ENCODE measurements around the gene DTNB. TPM values are rescaled to one million over a fixed set of nuclear protein-coding genes. Genes with fewer than 3 reads are reported as not detected.

DTNB gene
- total RNA-seq, 2 experiments from 2014 or later: 20.8 to 25.1 TPM

DNA sequence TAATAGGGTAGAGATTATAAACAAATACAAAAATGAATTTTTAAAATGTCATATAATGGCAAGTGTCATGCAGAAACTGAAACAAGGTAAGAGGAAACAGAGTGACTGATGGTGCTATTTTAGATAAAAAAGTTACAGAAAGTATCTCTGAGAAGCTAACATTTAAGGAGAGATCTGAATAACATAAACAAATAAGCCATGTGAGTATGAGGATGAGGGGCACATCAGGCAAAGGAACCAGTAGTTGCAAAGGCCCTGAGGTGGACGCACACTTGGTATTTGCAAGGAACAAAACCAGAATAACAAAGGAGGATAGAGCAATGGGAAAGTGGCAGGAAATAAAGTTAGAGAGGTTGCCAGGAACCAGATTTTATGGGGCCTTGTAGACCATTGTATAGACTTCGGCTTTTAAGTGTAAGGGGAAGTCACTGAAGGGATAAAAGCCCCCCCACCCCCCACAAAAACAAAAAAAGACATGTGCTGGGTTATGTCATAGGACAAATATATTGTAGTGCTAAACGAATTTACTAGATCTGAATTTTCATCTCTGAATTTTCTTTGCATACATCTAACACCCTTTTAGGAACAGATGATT lies 159.2 kb downstream of the DTNB start:
- intact Hi-C loops (cut with micrococcal nuclease): no loop called here
- CTCF ChIA-PET: interaction anchor here (0.6 kb wide), 1 partner anchor 153 kb away, joined by 3 read pairs; no protein-coding TSS in a partner anchor
- POLR2A ChIA-PET: no interaction called here
- no peaks in the 10 kb centered on the region for H3K27me3 Mint-ChIP-seq
- no peak for DNase-seq
- H3K4me3 Mint-ChIP-seq: no peak overlapping the region
- H3K9me3 Mint-ChIP-seq: no peaks in the 10 kb centered on the region
- H3K4me1 Mint-ChIP-seq (ENCODE audit: low read depth): peaks cover 7% of the 10 kb centered on the region
- no peak overlapping the region for H3K27ac Mint-ChIP-seq
- H3K36me3 Mint-ChIP-seq: no peaks in the 10 kb centered on the region

DNA sequence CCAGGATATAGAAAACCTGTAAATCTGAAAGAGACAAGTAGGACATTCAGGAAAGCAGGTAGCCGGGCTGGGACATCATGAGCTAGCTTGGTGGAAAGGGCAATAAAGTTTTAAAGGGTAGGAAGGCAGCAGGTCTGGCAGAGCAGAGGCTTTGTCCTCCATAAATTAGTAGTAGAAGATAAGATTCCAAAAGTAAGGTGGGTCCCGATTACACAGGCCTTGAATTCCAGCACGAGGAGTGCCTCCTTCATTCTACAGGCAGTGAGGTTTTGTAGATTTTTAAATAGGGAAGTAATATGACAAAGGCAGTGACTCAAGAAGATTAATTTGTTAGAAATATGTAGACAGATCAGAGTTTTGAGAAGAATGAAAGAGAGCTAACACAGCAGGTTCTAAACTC lies 160.7 kb downstream of the DTNB start:
- CTCF ChIA-PET: no interaction called here
- Mint-ChIP-seq H3K4me3 (no peak overlapping the region), H3K27ac (no peak overlapping the region), H3K9me3 (no peaks in the 10 kb centered on the region), H3K27me3 (no peaks in the 10 kb centered on the region), H3K4me1 (ENCODE audit: low read depth) (peaks cover 7% of the 10 kb centered on the region), H3K36me3 (no peaks in the 10 kb centered on the region)
- POLR2A ChIA-PET: no interaction called here
- intact Hi-C loops (cut with micrococcal nuclease): no loop called here
- no peak for DNase-seq

DNA sequence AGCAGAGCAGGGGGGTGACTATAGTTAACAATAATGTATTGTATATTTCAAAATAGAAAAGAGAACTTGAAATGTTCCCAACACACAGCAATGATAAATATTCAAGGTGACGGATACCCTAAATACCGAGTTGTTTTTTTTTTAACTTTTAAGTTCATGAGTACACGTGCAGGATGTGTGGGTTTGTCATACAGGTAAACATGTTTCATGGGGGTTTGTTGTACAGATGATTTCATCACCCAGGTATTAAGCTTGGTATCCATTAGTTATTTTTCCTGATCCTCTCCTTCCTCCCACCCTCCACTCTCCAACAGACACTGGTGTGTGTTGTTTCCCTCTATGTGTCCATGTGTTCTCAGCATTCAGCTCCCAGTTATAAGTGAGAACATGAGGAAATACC lies 167.2 kb downstream of the DTNB start:
- H3K36me3 Mint-ChIP-seq: no peaks in the 10 kb centered on the region
- no peak for DNase-seq
- no peaks in the 10 kb centered on the region for H3K9me3 Mint-ChIP-seq
- CTCF ChIA-PET: interaction anchor here (1.0 kb wide), 1 partner anchor 26 kb away, joined by 4 read pairs; no protein-coding TSS in a partner anchor
- no peaks in the 10 kb centered on the region for H3K4me1 Mint-ChIP-seq (ENCODE audit: low read depth)
- POLR2A ChIA-PET: no interaction called here
- H3K27ac Mint-ChIP-seq: no peak overlapping the region
- intact Hi-C loops (cut with micrococcal nuclease): no loop called here
- no peaks in the 10 kb centered on the region for H3K27me3 Mint-ChIP-seq
- no peak overlapping the region for H3K4me3 Mint-ChIP-seq

DNA sequence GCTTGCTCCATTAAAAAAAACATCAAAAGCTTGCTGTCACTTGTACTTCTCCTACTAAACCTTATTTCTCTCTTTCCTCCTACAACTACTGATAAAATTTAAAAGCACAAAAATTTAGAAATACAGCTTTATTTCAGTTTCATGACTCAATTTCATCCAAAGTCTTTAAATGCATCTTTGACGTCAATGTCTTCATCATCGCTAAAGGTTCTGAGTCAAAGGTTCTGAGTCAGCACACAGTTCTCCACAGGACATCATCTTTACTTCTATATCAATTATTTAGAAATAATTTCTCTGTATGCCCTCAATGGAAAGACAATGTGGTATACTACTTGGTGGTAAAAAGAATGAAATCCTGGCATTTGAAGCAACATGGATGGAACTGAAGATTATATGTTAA lies 167.8 kb downstream of the DTNB start:
- no peaks in the 10 kb centered on the region for H3K4me1 Mint-ChIP-seq (ENCODE audit: low read depth)
- intact Hi-C loops (cut with micrococcal nuclease): no loop called here
- POLR2A ChIA-PET: no interaction called here
- H3K27ac Mint-ChIP-seq: no peak overlapping the region
- H3K9me3 Mint-ChIP-seq: no peaks in the 10 kb centered on the region
- H3K4me3 Mint-ChIP-seq: no peak overlapping the region
- no peaks in the 10 kb centered on the region for H3K36me3 Mint-ChIP-seq
- CTCF ChIA-PET: interaction anchor here (1.0 kb wide), 1 partner anchor 25 kb away, joined by 4 read pairs; no protein-coding TSS in a partner anchor
- no peaks in the 10 kb centered on the region for H3K27me3 Mint-ChIP-seq
- DNase-seq: no peak

DNA sequence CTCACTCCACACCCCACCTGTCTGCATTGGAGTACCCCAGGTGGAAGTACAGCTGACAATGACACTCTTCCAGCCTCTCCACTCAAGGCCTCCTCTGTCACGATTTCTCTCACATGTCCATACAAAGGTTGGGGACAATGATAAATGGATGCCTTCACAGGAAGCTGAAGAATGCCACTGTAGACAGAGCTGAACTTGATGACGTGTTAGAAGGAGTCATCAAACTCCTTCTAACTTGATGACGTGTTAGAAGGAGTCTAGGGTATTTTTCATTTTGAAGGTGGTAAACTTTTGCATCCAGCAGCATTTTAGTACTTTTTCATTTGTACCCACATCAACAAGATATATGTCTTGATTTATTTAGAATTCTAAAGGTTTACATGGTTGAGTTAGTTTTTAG lies 168.2 kb downstream of the DTNB start:
- ChIA-PET POLR2A (no interaction called here), CTCF (interaction anchor here (1.0 kb wide), 1 partner anchor 25 kb away, joined by 4 read pairs; no protein-coding TSS in a partner anchor)
- Mint-ChIP-seq H3K36me3 (no peaks in the 10 kb centered on the region), H3K4me3 (no peak overlapping the region), H3K9me3 (no peaks in the 10 kb centered on the region), H3K27ac (no peak overlapping the region), H3K27me3 (no peaks in the 10 kb centered on the region), H3K4me1 (ENCODE audit: low read depth) (no peaks in the 10 kb centered on the region)
- intact Hi-C loops (cut with micrococcal nuclease): no loop called here
- DNase-seq: no peak

DNA sequence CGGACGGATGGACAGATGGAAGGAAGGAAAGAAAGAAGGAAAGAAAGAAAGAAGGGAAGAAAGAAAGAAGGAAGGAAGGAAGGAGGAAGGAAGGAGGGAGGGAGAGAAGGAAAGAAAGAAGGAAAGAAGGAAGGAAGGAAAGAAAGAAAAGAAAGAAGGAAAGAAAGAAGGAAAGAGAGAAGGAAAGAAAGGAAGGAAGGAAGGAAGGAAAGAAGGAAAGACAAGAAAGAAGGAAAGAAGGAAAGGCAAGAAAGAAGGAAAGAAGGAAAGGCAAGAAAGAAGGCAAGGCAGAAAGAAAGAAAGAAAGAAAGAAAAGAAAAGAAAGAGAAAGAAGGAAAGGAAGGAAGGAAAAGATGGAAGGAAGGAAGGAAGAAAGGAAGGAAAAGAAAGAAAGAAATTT lies 169.1 kb downstream of the DTNB start:
- ChIA-PET POLR2A (no interaction called here), CTCF (no interaction called here)
- Mint-ChIP-seq H3K36me3 (no peaks in the 10 kb centered on the region), H3K4me1 (ENCODE audit: low read depth) (no peaks in the 10 kb centered on the region), H3K27ac (no peak overlapping the region), H3K9me3 (no peaks in the 10 kb centered on the region), H3K4me3 (no peak overlapping the region), H3K27me3 (no peaks in the 10 kb centered on the region)
- intact Hi-C loops (cut with micrococcal nuclease): no loop called here
- DNase-seq: no peak

DNA sequence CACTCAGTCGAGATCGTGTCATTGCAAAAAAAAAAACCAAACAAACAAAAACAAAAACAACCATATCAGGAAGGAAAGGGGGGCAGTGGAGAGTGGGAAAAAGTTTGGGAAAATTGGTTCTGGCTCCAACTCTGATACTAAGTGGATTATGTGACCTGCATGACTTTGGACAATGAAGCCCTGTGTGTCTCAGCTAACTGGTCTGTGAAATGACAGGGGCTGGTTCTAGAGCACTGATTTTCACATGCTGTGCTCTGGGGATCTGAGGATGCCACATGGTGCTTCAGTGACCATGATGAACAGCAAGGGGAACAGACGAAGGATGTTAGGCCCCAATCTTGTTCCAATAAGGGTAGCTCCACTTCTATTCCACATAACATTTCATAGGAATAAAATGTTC lies 174.2 kb downstream of the DTNB start:
- H3K36me3 Mint-ChIP-seq: no peaks in the 10 kb centered on the region
- H3K27ac Mint-ChIP-seq: no peak overlapping the region
- POLR2A ChIA-PET: no interaction called here
- peaks cover 7% of the 10 kb centered on the region for H3K4me1 Mint-ChIP-seq (ENCODE audit: low read depth)
- no peak for DNase-seq
- no peak overlapping the region for H3K4me3 Mint-ChIP-seq
- H3K27me3 Mint-ChIP-seq: no peaks in the 10 kb centered on the region
- no peaks in the 10 kb centered on the region for H3K9me3 Mint-ChIP-seq
- intact Hi-C loops (cut with micrococcal nuclease): no loop called here
- CTCF ChIA-PET: no interaction called here

DNA sequence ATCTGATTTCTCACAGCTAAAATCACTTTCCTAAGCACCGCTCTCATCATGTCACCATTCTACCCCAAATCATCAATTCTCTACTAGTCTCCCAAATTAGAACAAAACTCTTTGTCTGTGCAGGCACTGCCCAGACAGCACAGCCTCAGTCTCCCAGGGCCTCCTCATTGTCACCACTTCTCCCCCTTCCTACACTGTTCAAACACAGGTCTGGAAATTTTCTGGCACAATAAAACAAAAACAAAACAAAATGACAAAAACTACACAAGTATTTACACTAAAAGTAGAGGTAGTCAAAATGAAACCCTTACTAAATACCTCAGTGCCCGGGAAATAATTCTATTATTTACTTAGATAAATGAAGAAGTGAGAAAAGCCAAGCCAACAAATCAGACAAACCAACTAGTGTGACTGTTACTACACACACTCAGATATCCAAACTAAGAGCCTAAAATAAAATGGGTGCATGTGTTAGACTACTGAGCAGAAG lies 175.4 kb downstream of the DTNB start:
- no peak overlapping the region for H3K27ac Mint-ChIP-seq
- intact Hi-C loops (cut with micrococcal nuclease): no loop called here
- no peaks in the 10 kb centered on the region for H3K9me3 Mint-ChIP-seq
- no peaks in the 10 kb centered on the region for H3K36me3 Mint-ChIP-seq
- no peak overlapping the region for H3K4me3 Mint-ChIP-seq
- CTCF ChIA-PET: no interaction called here
- no peaks in the 10 kb centered on the region for H3K27me3 Mint-ChIP-seq
- DNase-seq: no peak
- POLR2A ChIA-PET: no interaction called here
- H3K4me1 Mint-ChIP-seq (ENCODE audit: low read depth): peaks cover 7% of the 10 kb centered on the region

DNA sequence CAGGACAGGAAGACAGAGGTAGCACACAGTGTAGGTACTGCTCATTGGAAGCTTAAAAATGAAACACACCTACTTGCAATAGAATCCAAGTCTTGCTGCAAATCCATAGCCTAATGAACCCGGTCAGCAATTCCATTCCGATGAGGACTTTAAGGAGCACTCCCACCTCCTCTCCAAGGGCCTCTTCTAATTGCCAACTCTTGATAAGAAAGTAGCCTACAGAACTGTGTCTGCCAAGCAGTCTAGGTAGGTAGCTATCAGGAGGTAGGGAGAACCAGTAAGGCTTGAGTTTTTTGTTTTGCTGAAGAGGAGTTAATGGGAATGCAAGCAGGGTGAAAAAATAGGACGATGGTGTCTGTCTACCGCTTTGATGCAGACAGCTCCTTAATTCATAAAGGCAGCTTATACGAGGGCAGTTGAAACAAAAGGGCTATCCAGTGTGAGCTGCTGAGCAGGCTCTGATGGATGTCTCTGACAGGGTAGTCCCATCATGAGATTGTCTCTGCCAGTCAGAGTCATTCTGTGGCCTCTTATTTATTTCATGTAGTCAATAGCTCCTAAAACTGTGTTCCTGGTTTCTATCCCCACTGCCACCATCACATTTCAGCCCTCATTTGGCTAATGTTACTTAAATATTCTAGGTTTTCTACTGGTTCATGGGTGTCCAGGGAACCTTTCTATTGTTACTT lies 176.0 kb downstream of the DTNB start:
- ChIA-PET CTCF (interaction anchor here (0.7 kb wide), 1 partner anchor 50 kb away, joined by 3 read pairs; no protein-coding TSS in a partner anchor), POLR2A (no interaction called here)
- H3K36me3 Mint-ChIP-seq: no peaks in the 10 kb centered on the region
- no peak overlapping the region for H3K4me3 Mint-ChIP-seq
- H3K9me3 Mint-ChIP-seq: no peaks in the 10 kb centered on the region
- no peak for DNase-seq
- intact Hi-C loops (cut with micrococcal nuclease): no loop called here
- no peaks in the 10 kb centered on the region for H3K27me3 Mint-ChIP-seq
- peaks cover 9% of the 10 kb centered on the region for H3K4me1 Mint-ChIP-seq (ENCODE audit: low read depth)
- H3K27ac Mint-ChIP-seq: no peak overlapping the region

DNA sequence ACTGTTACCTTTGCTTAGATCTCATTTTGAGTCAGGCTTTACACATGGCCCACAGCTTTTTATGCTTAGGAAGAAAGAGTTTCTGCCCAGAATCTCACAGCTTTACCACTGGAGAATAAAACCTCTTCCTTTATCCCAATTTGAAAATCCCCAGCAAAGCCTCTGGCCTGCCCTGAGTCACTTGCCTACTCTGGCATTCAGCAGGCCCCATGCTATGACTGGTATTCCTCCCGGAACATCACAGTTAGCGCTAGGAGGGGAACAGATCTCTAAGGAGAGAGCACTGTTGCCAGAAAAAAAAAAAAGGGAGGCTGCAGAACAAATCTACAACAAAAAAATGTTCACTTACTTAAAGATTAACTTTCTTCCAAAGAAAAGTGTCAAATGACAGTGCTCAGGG lies 178.8 kb downstream of the DTNB start:
- POLR2A ChIA-PET: no interaction called here
- CTCF ChIA-PET: no interaction called here
- no peaks in the 10 kb centered on the region for H3K36me3 Mint-ChIP-seq
- H3K27me3 Mint-ChIP-seq: no peaks in the 10 kb centered on the region
- H3K4me3 Mint-ChIP-seq: no peak overlapping the region
- no peak overlapping the region for H3K27ac Mint-ChIP-seq
- intact Hi-C loops (cut with micrococcal nuclease): no loop called here
- peaks cover 11% of the 10 kb centered on the region for H3K4me1 Mint-ChIP-seq (ENCODE audit: low read depth)
- H3K9me3 Mint-ChIP-seq: no peaks in the 10 kb centered on the region
- DNase-seq: no peak

DNA sequence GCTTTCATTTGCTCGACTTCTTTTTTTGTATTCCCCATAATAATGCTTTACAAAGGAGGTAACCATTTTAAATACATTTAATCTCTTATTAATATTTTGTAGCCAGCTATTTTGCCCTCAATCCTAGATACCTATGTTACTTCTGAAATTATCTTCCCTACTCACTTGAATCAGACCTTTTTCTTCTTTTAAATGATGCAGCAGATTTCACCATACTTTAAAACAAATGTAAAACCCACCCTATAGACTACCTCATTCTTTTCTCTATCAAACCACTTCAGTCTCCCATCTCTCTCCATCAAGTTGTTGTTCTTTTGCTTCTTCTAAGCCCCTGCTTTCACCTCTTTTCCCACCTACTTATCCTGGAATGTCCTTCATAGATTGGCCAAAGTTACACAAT lies 180.2 kb downstream of the DTNB start:
- H3K27ac Mint-ChIP-seq: no peak overlapping the region

DNA sequence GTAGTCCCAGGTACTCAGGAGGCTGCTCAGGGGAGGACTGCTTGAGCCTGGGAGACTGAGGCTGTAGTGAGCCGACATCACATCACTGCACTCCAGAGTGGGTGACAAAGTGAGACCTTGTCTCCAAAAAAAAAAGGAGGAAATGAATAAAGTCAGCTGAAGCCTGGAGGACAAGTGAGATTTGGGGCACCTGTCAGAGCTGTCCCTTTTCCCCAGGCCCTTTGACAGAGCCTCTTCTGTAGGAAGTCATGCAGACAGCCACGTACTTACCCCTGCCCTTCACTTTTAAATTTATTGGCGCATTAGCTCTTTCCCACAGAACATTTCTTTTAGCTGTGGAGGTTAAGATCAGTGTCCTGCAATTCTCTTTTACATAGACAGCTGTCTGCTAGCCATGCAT lies 180.7 kb downstream of the DTNB start:
- Mint-ChIP-seq H3K27ac (no peak overlapping the region), H3K36me3 (no peaks in the 10 kb centered on the region), H3K27me3 (no peaks in the 10 kb centered on the region), H3K4me1 (ENCODE audit: low read depth) (peaks cover 5% of the 10 kb centered on the region), H3K9me3 (no peaks in the 10 kb centered on the region), H3K4me3 (no peak overlapping the region)
- intact Hi-C loops (cut with micrococcal nuclease): no loop called here
- ChIA-PET CTCF (interaction anchor here (0.7 to 1.1 kb wide), 2 partner anchors 15 to 116 kb away, joined by 3 to 4 read pairs; no protein-coding TSS in a partner anchor), POLR2A (no interaction called here)
- DNase-seq: no peak

More for the DNA sequence above, 180.2 kb downstream of the DTNB start:
- Mint-ChIP-seq H3K4me3 (no peak overlapping the region), H3K4me1 (ENCODE audit: low read depth) (peaks cover 10% of the 10 kb centered on the region), H3K36me3 (no peaks in the 10 kb centered on the region), H3K27me3 (no peaks in the 10 kb centered on the region), H3K9me3 (no peaks in the 10 kb centered on the region)
- DNase-seq: no peak
- ChIA-PET CTCF (interaction anchor here (0.7 to 1.1 kb wide), 2 partner anchors 14 to 117 kb away, joined by 3 to 4 read pairs; no protein-coding TSS in a partner anchor), POLR2A (no interaction called here)
- intact Hi-C loops (cut with micrococcal nuclease): no loop called here

DNA sequence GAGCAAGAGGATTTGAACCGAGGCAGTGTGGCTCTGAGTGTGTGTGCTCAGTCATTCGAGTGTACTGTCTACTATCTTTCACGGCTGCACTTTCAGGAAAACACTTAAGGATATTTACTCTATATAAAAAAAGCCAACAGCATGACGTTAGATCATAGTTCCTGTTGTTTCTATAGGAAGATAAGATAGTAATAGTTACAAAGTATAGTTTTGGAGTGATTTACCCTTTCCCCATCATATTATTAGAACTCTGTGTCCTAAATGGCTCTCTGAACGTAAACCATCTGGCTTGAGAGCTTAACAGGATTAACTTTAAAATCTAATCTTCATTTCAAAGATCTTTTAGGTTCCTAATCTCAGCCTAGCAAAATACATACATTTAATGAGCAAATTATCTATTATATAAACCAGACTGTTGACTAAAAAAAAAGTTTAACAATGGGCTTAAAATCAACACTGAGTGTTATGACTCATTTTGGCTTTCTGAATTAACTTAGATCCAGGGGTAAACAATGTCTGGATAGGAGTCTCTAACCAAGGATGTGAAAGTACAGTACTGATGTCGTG lies 181.3 kb downstream of the DTNB start:
- Mint-ChIP-seq H3K27ac (no peak overlapping the region), H3K9me3 (no peaks in the 10 kb centered on the region), H3K36me3 (no peaks in the 10 kb centered on the region), H3K4me3 (no peak overlapping the region), H3K27me3 (no peaks in the 10 kb centered on the region), H3K4me1 (ENCODE audit: low read depth) (peaks cover 4% of the 10 kb centered on the region)
- no peak for DNase-seq
- intact Hi-C loops (cut with micrococcal nuclease): no loop called here
- ChIA-PET POLR2A (no interaction called here), CTCF (no interaction called here)
